Kidney capillary endothelial cell (primary cell): ENCODE data around the gene THSD4.
"Not testable (repeated sequence)": the region's sequence is repeated elsewhere in the genome, so short reads cannot be mapped to it uniquely, and the experiment has no call there.

Experiments used
- DNase-seq: peaks from one replicate; pipeline ENCODE4 v3.0.0-alpha.2; 2018; ENCODE audit warnings: low spot score

Gene THSD4

DNA sequence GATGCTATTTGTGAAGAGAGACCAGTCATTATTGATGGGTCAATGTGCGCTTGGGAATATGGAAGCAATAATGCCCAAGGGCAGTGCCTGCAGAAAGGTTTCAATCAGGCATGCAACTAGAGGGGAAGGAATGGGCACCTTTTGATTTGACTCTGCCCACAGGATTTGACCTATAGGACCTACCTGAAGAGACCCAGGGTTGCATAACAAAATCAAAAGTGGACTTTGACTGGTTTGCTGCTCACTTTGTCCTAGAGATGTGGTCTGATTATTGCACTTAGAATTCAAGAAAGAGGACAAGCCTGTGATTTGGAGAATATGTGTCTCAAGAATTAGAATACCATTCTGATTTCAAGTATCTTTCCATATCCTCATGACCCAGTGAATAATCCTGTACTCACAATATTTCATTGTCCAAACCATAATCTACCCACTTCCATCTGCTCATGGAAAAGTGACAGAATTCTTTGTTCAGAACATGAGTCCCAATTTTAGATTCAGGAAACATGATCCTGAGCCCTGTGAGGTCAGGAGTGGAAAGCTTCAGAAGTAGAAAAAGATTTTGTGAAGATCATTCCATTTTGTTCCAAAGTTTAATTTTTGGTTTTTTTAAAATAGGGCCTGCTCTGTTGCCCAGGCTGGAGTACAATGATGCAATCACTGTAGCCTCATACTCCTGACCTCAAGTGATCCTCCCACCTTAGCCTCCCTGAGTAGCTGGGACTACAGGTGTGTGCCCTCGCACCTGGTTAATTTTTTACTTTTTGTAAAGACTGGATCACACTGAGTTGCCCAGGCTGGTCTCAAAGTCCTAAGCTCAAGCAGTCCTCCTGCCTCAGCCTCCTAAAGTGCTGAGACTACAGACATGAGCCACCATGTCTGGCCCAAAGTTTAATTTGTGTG is 543.8 kb downstream of the THSD4 start:
- DNase-seq: no peak

DNA sequence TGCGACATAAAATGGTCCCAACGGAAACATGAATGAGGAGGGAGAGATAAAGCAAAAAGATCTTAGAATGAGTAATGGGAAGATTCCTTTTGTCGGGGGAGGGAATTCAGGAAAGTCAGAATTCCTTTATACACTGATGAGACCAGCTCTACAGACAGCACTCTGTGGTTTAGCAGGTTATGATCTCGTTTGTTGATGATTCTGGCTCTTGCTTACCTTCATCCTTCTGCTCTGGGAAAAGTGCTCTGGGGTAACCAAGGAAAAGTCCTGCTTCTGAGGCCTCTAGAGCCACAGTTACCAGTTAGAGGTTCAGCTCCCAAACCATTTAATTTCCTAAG is 544.4 kb downstream of the THSD4 start:
- no peak for DNase-seq

DNA sequence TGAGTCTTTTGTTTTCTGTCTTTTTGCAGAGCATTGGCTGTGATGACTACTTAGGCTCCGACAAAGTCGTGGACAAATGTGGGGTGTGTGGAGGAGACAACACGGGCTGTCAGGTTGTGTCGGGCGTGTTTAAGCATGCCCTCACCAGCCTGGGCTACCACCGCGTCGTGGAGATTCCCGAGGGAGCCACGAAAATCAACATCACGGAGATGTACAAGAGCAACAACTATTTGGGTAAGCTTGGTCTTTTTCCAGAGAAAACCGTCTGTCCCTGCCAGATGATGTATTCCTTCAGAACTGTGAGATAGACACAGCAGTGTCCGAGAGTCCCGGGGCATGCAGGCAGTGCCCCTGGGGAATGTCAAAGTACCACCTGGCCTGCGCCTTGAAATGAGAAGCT is 545.2 kb downstream of the THSD4 start:
- no peak for DNase-seq

DNA sequence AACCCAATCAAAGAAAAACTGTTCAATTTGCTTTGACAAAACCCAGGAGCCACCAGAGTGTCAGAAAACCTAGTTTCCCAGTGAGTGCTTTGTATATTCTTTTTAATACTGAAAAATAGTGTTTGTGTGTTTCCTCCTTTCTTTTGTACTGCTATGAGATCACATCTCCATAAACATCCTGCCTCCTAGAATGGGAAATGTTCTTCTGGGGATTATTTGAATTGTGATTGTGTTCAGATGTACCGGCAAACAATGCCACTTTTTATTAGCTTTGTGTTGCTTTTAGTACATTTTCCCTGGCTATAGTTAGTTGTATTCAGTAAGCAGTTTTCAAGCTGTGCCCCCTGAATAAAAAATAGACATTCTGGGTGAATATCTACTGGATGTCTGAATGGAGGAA is 547.0 kb downstream of the THSD4 start:
- DNase-seq: peak; percentile 34

DNA sequence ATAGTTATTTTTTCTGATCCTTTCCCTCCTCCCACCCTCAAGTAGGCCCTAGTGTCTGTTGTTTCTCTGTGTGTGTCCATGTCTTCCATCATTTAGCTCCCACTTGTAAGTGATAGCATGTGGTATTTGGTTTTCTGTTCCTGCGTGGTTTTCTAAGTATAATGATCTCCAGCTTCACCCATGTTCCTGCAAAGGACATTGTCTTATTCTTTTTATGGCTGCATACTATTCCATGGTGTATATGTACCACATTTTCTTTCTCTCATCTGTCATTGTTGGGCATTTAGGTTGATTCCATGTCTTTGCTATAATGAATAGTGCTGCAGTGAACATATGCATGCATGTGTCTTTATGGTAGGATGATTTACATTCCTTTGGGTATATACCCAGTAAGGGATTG is 549.4 kb downstream of the THSD4 start:
- DNase-seq: no peak

DNA sequence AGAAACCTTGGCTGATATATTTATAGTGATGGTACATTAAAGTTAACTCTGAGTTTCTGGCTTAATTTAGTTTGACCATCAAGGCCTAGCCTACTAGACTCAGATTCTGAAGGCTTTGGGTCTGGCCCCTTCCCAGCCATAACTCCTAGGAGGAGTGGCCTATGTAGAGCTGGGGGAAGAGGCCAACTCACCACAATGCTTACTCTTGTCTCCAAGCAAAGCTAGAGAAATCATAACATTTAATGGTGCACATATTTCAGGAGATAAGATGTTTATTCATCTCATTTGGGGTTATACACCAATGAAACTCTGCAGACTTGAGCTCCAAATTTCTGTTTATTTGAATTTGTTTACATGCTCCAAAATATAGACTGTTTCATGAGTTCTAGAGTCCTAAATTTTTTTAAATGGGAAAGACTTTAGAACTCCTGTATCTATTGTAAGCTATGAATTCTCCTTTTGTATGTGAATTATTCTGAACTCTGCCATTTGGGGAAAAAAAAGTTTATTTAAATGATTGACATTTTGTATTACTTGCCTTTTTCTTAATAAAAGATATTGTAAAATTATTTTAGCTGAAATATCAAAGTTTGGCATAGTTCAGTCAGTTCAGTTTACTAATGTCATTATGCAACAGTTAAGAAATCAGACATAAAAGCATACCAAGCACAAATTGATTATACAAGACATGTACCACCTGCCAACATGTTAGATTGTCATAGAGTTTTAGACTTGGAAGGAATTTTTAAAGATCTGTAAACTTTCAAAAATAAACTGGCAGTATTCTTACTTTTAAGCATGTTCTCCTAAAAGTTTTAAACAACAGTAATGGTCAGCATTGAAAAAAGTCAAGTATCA is 551.7 kb downstream of the THSD4 start:
- DNase-seq: no peak

DNA sequence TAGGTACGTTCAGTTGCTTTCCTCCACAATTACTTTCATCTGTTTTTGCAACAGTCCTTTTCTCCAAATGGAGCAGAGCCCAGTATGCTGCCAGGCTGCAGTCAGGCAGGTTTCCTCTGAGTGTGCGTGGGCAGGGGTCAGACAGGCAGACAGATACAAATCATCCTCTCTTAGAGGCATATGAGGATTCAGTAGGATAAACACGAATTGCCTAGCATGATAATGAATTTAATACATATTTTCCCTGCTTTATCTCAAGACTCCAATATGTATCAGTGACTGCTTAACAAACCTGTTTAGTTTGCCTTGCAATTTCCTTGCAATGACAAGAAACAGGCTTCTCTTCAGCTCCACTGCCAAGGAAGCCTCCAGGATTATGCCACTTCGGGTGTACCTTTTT is 554.4 kb downstream of the THSD4 start:
- no peak for DNase-seq

DNA sequence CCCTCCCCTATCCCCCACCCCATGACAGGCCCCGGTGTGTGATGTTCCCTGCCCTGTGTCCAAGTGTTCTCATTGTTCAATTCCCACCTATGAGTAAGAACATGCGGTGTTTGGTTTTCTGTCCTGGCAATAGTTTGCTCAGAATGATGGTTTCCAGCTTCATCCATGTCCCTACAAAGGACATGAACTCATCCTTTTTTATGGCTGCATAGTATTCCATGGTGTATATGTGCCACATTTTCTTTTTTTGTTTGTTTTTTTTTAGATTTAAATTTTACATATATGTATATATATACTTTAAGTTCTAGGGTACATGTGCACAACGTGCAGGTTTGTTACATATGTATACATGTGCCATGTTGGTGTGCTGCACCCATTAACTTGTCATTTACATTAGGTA is 555.0 kb downstream of the THSD4 start:
- not testable (repeated sequence) for DNase-seq

DNA sequence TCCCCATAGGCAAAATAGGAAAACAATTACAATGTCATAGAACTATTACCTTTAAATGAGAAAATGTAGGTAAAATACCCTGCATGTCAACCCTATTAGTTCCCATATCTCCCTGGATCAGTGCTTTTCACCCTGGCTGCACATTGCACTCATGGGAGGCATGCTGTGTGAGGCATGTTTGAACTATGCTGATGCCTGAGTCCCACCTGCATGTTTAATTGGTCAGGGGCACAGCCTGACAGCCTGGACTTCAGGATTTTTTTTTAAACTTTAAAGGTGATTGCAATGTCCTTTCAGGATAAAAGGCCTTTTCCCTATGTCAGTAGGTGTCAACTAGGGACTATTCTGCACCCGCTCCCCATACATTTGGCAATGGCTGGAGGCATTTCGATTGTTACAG is 559.1 kb downstream of the THSD4 start:
- no peak for DNase-seq

DNA sequence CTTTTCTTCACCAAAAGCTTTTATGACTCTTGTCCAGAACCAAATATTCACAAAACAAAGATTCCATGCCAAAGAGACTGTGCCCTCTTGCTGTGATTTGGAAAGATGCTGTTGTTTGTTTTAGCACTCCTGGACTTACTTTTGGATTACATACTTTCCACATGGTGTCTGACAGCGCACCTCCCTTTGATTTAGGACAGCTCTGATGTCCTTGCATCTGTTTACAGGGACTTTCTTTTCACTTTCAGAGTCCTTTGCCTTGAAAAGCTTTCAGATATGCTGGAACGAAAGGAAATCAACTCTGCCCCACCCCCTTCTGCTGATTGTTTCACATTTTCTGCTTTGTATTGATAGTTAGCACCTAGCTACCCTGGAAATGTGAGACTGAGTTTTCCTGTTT is 562.1 kb downstream of the THSD4 start:
- no peak for DNase-seq

DNA sequence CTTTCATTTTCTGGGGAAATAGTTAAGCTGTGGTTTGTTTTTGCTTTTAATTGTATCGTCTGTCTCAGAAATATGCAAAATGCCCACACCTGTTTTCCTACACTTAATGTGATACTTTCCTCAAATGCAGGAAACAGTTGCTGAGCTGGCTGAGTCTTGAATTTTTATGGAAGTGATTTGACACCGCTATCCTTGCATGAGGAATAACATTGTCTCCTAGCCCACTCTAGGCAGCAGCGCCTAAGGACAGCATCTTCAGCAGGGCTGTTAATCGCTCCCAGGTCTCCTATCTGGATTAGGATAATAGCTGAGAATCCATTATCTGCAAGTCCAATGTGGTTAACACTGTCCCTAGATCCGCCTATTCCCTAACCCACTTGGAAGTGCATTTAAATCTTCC is 562.5 kb downstream of the THSD4 start:
- no peak for DNase-seq

DNA sequence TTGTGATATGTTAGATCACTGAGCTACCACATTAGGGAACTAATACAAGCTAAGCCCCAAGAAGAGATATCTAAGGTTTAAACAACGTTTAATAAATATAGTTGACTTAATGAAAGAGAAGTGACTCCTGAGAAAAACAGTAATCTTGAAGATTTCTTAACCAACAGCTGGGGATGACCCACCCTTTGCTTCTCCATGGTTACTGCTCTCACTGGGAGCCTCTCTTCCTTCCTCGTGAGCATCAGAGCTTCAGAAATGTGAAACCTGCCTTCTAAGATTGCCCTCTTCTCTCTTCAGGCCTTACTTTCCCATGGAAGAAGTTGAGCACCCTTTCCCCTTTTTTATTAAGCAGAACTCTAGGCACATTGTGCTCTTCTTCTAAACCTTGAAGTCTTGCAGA is 562.9 kb downstream of the THSD4 start:
- DNase-seq: no peak

DNA sequence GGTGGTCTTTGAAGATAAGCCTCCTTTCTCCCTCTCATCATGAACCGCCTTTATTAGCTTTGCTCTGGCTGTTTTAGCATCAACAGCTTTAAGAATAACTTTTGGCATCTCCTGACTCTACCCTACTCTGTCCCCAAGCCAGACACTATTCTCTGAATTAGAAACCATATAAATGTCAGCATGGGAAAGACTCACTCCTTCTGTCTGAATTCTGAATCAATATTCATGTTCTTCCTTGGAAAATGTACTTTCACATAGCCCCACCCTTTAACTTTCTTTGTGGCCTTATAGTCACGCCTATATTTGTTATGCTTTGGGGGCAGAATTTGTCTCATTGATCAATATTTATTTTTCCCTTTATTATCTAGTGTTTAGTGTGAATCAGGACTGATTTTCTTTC is 563.3 kb downstream of the THSD4 start:
- DNase-seq: no peak

DNA sequence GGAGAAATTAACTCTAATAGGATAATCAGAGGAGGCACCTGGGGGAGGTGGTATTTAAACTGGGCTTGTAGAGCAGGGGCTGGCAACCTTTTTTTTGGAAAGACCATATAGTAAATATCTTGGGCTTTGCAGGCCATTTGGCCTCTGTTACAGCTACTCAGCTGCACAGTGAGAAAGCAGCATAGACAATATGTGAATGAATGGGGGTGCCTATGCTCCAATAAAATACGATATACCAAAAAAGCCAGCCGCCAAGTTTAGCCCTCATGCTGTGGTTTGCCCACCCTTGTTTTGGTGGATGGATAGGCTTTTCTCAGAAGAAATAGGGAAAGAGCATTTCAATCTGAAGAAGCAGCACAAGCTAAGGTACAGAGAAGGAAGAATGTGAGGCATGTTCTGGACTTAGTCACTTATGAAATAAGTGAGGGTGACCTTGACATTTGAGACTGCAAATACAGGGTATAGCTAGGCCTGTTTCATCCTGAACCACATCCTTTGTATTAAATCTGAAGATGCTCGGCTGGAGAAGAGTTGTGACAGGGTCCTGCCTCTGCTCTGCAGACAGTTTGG is 564.0 kb downstream of the THSD4 start:
- DNase-seq: no peak

DNA sequence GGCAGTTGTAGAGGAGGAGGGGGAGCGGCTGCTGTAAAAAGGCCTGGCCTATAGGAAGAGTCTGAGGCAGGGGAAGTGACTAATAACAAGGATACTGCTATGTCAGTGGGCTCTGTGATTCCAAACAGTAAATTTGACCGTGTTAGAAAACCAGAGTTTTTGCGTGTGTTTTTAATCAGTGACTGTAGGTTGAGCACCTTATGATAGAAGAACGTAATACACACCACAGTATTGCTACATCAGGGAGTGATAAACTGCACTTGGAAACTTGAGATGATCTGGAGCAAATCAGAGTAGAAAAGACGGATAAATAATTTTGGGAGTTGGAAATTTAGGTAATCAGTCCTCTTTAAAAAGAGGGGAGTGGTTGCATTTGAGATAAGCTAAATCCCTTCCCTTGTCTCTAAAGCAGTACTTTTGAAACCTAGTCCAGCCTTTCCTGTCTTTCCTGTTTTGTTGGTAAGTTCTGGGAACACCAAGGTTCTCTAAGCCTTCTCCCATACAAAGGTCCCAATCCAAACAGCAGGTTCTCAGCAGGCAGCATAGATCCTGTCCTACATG is 564.6 kb downstream of the THSD4 start:
- peak; percentile 74 for DNase-seq

DNA sequence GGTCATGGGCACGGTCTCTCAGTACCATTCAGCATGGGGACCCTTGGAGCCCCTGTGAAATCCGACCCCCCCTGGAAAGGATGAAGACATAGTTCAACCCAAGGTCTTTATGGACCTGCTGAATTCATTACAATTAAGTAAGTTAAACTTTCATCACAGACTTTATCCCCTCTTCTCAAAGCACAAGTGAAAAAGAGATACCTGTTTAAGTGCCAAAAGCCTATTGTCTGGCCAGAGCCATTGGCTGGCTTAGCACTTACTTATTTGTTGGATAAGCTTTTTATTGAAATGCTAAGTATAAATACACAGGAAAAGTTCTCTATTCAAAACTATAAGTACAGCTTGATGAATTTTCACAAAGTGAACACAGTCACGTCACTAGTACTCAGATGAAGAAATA is 566.7 kb downstream of the THSD4 start:
- no peak for DNase-seq

DNA sequence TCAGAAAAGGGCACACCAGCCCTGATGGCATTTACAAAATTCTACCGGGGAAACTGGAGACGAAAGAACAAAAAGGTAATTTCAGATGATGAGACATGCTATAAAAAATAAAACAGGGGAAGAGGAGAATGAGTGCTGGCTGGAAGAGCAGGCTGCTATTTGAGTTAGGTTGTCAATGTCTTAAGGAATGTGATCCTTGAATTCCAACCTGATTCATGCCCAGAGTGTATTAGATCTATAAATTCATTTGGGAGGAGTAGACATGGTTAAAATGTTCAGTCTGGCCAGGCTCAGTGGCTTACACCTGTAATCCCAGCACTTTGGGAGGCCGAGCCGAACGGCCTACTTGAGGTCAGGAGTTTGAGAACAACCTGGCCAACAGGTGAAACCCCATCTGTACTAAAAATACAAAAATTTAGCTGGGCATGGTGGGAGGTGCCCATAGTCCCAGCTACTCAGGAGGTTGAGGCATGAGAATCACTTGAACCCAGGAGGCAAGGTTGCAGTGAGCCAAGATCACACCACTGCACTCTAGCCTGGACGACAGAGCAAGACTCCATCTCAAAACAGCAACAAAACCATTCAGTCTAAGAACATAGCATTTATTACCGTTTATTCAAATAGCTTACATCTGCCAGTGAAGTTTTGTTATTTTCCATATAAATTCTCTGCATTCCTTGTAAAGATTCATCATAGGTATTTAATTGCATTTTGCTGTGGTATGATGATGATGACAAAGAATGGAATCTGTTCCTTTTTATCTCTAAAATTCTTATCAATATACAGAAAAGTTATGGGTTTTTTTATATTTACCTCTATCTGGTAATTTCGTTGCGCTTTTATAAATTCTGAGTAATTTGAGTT is 568.4 kb downstream of the THSD4 start:
- no peak for DNase-seq

DNA sequence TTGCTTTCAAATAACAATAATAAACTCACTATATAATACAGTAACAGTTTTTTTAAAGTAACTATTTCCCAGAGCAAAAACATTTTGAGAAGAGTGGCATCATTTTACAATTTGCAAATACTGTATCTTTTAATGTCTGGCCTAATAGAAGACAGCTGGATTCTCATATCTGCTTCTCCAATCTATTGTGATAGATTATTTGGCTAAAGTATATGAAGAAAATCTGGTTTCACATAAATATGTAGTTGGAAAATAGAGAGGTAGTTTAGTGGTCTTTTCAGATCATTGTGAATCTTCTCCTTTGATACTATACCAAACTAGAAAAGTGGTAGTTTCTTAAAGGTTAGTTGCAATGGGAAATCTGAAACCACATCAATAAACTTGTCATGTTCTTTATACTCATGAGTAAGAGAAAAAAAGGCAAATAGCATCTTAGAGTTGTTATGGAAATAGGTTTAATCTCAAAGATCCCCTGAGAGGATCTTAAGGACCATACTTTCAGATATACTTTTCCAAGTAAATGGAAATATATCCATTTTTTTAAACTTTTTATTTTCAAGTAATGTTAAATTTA is 570.2 kb downstream of the THSD4 start:
- DNase-seq: no peak

DNA sequence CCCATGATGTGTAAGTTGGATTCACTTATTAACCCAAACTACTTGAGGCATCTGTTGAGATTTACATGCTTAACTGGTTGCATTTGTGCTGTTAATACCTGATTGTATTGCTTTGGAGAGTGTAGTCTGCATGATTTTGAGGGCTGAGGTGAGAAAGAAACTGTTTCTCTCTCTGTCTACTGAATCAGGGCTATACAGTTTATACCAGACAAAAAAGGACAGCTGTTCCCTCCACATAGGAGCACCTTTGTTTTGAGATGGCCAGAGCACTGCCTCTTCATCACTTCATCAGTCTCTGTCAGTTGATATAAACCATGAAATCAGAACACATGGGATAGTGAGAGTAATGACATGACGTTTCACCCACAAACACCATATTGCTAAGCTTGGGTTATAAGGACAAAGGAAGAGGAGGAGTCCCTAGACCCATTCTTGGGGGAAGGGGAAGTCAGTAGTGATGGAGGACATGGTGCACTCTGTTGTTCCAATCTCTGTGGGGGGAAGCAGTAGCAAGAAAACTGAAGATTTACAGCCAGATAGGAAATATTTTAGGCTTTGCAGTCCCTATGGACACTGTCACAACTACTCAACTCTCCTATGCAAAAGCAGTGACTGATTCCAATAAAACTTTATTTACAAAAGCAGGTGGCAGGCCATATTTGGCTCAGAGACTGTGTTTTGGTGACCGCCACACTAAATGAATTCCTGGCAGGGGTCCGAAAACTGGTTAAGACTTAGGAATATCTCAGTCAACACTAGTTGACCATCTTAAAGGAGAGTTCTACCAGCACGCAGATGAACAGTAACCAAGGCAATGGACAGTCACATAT is 571.2 kb downstream of the THSD4 start:
- no peak for DNase-seq

DNA sequence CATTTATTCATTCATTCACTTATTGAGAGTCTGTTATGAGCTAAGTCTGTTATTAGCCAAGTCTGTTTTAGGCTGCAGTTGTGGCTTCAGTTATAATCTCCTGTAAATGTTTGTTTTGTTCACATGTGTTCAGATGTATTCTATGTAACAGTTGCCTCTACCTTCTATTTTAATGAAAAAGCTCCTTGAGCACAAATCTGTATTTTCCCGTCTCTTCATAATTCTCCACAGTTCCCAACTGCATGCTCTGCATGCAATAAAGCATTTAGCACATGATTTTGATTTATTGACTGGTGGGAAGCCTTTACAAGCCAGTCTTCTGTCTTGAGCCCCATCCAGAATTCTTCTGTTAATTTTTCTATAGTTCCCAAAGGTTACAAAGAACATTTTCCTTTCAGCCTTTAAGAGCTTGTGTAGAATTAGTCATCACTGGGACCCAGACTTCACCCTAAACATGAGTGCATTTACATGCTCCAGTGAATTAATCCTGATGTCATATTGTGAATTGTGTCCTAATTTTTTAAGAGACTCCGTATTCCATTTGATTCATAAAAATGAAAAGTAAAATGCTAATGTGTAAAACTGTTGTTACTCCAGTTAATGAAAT is 572.7 kb downstream of the THSD4 start:
- DNase-seq: no peak
